Transverse colon (tissue), 4 donors: ENCODE measurements around the gene NPLOC4.
A peak's percentile ranks its signal among the peaks of the same experiment; 100 is the strongest.

Experiments used
- CTCF ChIP-seq, 5 experiments: fragments of 200-600 bp in 3 of 5; fragments of 450-650 bp in 2 of 5; sonication (generic) in 3 of 5; IDR thresholded peaks; 1 replicate in 2 of 5; 2 replicates in 3 of 5; pipeline ENCODE4 v1.5.1; 2016 to 2017; ENCODE audit warnings: antibody characterized with exemption in 5 of 5, inconsistent platforms in 3 of 5, mild to moderate bottlenecking in 2 of 5, moderate library complexity in 1 of 5
- EP300 ChIP-seq: sonication (generic); formaldehyde crosslinking; IDR thresholded peaks from one replicate; pipeline ENCODE4 v1.6.1; 2017; ENCODE audit warnings: antibody characterized with exemption, low read depth
- POLR2AphosphoS5 ChIP-seq, 3 donors: sonication (generic); formaldehyde crosslinking; IDR thresholded peaks; one replicate each; pipeline ENCODE4 v1.6.1; 2016; ENCODE audit warnings: antibody characterized with exemption in 3 of 3

DNA sequence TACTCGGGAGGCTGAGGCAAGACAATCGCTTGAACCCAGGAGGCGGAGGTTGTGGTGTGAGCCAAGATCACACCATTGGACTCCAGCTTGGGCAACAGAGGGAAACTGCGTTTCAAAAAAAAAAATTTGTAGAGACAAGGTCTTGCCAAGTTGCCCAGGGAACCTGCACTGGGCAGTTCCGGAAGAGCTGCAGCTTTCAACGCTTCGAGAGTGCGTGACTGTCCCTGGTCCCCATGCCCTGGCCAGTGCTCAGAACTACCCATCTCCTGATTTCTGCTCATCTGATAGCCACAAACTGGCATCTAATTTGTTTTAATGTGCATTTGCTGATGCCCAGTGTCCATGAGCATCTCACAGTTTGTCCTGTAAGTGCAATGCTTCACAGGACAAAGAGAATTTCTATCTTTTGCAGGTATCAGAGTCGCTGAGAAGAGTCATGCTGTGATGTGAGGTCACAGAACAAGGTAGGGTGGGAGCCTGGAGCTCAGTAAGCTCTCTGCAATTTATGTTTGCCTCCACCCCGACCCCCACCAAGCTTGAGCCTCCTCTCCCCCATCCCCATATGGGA lies 128.2 kb downstream of the NPLOC4 start:
- TF ChIP-seq CTCF (IDR thresholded peaks at IDR 0.05) (no peak), EP300 (no peak), POLR2AphosphoS5 (IDR thresholded peaks at IDR 0.05) (peak in 2 of 3 donors; percentile 48 to 87)
